ENCODE measurements around the gene RNASE13.

Gene RNASE13

DNA sequence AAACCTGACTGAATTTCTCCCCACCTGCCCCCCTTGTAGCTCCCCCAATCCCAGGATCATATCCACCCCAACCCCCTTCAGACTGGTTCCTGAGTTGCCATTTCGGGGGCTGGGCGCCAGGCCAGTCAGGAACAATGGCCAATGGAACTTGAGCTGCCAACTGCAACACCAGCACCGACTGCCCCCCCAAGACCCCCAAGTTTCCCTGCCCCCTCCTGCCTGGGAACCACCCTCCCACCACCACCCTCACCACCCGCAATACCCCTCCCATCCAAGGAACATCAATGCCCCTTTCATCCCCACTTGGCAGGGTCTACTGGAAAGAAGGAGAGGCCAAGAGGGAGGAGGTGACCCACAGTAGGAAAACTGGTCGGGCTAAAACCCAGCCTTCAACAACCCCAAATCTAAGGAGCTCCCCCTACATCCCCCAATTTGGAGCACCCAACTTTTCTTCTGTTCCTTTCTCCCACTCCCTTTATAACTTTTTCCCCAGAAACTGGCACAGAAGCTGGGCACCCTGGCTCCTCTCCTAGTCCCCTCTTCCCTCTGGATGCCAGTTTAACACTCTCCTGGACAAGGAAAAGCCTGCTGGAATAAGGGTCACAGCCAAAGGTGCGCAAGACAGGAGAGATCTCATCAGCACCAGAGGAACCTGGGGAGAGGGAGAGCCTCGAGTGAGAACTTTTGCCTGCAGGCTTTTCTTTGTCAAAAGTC is 8.2 kb downstream of the RNASE13 start:
- no peak for TF ChIP-seq CTCF (IDR thresholded peaks at IDR 0.05; ENCODE audit: insufficient read depth, low read depth, low read length, missing control alignments)
- no peak for DNase-seq (ENCODE audit: low read depth)
- no peak overlapping the region for H3K4me3 ChIP-seq (ENCODE audit: low read length)

DNA sequence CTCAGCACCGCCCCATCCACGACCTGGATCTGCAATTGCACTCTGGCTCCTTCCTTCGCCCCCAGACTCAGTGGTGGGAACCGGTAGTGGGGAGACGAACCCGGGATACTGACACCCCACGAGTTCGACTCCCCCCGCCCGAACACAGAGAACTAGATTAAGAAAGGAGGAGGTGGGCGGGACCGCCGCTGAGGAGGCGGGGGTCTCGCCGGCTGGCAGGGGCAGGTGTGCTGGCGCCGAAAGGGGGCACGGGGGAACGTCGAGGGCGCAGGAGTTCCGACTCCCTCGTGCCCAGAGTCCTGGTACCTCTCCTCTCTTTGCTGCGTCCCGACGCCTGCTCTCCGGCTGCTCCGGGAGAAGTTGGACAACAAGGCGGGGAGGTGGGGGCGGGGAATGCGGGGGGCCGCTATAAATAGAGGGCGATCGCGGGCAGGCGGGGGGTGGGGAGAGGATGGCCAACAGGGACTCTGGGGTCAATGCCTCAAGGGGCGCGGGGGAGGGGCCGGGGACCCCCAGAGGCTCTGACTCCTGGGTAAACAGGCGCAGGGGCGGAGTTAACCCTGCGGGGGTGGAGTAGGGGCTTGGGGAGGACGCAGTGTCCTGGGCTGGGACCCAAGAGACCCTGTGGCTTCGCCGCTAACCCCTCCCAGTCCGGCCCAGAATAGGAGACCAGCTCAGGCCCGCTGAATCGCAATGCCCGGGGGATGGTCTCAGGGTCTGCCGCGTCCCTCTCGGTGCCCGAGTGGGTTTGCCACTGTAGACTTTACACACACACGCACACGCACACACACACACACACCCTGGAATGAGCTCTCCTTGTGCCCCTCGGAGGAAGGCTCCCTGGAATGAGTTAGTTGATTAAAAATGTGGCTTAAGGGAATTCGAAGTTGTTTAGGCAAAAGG is 9.0 kb downstream of the RNASE13 start:
- TF ChIP-seq CTCF (IDR thresholded peaks at IDR 0.05; ENCODE audit: insufficient read depth, low read depth, low read length, missing control alignments) = no peak
- peak overlapping the region; percentile 40 for H3K4me3 ChIP-seq (ENCODE audit: low read length)
- no peak for DNase-seq (ENCODE audit: low read depth)

- DNase-seq (ENCODE audit: low read depth) = peak; percentile 37
- TF ChIP-seq CTCF (IDR thresholded peaks at IDR 0.05; ENCODE audit: insufficient read depth, low read depth, low read length, missing control alignments) = no peak
- peak within 1 kb of the TSS; percentile 64 for H3K4me3 ChIP-seq (ENCODE audit: low read length)
These were observed 9.8 kb downstream of the RNASE13 start, which contains the start of gene NDRG2 for GRCh38 chr14:21024585-21025370. TSS of gene NDRG2 (minus strand) at chr14:21025061. CDS start at chr14:21023315, 1,746 bp downstream.

- TF ChIP-seq CTCF (IDR thresholded peaks at IDR 0.05; ENCODE audit: insufficient read depth, low read depth, low read length, missing control alignments) = no peak
- H3K4me3 ChIP-seq (ENCODE audit: low read length) = peak overlapping the region; percentile 64
- DNase-seq (ENCODE audit: low read depth) = no peak
These were observed 10.6 kb downstream of the RNASE13 start for GRCh38 chr14:21023817-21024584.

DNA sequence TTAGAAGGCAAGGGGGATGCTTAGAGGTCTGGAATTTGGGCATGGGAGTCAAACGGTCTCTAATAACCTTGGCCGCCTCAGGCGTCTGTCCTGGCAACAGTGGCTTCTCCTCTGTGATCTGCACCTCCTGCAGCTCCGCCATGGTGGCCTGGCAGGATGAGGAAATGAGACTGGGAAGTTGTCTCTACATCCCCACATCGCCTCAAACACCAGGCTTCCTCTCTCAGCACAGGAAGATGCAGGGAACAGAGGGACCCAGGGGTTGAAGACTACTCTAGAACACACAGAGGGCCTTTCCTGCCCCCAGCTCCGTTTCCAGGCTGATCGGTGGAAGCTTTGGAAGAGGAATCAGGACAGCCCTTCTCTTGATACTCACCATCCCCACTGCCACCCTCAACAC is 11.4 kb downstream of the RNASE13 start:
- DNase-seq (ENCODE audit: low read depth) = no peak
- no peak for TF ChIP-seq CTCF (IDR thresholded peaks at IDR 0.05; ENCODE audit: insufficient read depth, low read depth, low read length, missing control alignments)
- no peak overlapping the region for H3K4me3 ChIP-seq (ENCODE audit: low read length)

DNA sequence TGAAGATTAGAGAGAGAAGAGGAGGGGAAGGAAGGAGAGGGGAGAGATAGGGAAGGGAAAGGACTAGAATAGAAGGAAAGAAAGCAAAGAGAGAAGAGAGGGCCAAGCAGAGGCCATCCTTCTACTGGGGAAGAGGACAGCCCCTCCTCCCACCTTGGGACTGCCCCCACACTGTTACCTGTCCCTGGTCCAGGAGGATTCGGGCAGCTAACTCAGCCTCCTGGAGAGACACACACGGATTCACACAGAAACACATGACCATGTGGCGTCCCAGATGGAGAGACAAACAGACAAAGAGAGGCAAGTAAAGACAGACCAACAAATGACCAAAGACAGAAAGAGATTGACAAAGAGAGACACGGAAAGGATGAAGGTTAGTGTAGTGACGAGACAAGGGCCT is 11.9 kb downstream of the RNASE13 start:
- DNase-seq (ENCODE audit: low read depth) = no peak
- no peak for TF ChIP-seq CTCF (IDR thresholded peaks at IDR 0.05; ENCODE audit: insufficient read depth, low read depth, low read length, missing control alignments)
- H3K4me3 ChIP-seq (ENCODE audit: low read length) = no peak overlapping the region
